Measurements from ENCODE around the gene IGLL5.

The IGLL5 gene

GRCh38 chr22:22923930-22924329, 36.3 kb downstream of the IGLL5 start:
- Histone ChIP-seq H3K9me2 (replicated peaks; ENCODE audit: control insufficient read depth, low read length) (no peaks in the 10 kb centered on the region), H3K79me2 (ENCODE audit: control insufficient read depth, low read length) (no peaks in the 10 kb centered on the region; the same call in 1 of the 2 replicates), H3K36me3 (ENCODE audit: control insufficient read depth, low read length) (no peaks in the 10 kb centered on the region), H3K4me3 (ENCODE audit: low read length) (no peak overlapping the region), H3K27me3 (ENCODE audit: control insufficient read depth, low read length) (no peaks in the 10 kb centered on the region), H3K9me3 (ENCODE audit: control insufficient read depth, insufficient read depth, low read length) (no peaks in the 10 kb centered on the region), H3K4me2 (ENCODE audit: low read length) (peak overlapping the region; percentile 45), H3F3A (ENCODE audit: control insufficient read depth, insufficient read depth) (peaks cover 23% of the 10 kb centered on the region), H3K4me1 (ENCODE audit: control insufficient read depth, low read length) (peaks cover 96% of the 10 kb centered on the region), H4K20me1 (ENCODE audit: control insufficient read depth, insufficient read depth, low read depth, low read length) (no peaks in the 10 kb centered on the region), H3K27ac (ENCODE audit: low read depth, low read length) (peak overlapping the region; percentile 98)
- TF ChIP-seq EZH2phosphoT487 (IDR thresholded peaks at IDR 0.05; ENCODE audit: borderline replicate concordance, low read length), result no peak
- TF ChIP-seq CTCF (IDR thresholded peaks at IDR 0.05; ENCODE audit: low read depth, low read length, poor library complexity, severe bottlenecking), result no peak

- Histone ChIP-seq H3F3A (ENCODE audit: control insufficient read depth, insufficient read depth) (peaks cover 25% of the 10 kb centered on the region), H3K79me2 (ENCODE audit: control insufficient read depth, low read length) (peaks cover under 1% of the 10 kb centered on the region), H3K4me1 (ENCODE audit: control insufficient read depth, low read length) (peaks cover 100% of the 10 kb centered on the region), H3K27me3 (ENCODE audit: control insufficient read depth, low read length) (no peaks in the 10 kb centered on the region), H4K20me1 (ENCODE audit: control insufficient read depth, insufficient read depth, low read depth, low read length) (no peaks in the 10 kb centered on the region), H3K27ac (ENCODE audit: low read depth, low read length) (peak overlapping the region; percentile 98), H3K36me3 (ENCODE audit: control insufficient read depth, low read length) (no peaks in the 10 kb centered on the region), H3K4me2 (ENCODE audit: low read length) (peak overlapping the region; percentile 45), H3K9me3 (ENCODE audit: control insufficient read depth, insufficient read depth, low read length) (no peaks in the 10 kb centered on the region), H3K9me2 (replicated peaks; ENCODE audit: control insufficient read depth, low read length) (no peaks in the 10 kb centered on the region), H3K4me3 (ENCODE audit: low read length) (no peak overlapping the region)
- TF ChIP-seq CTCF (IDR thresholded peaks at IDR 0.05; ENCODE audit: low read depth, low read length, poor library complexity, severe bottlenecking) (no peak), EZH2phosphoT487 (IDR thresholded peaks at IDR 0.05; ENCODE audit: borderline replicate concordance, low read length) (no peak)
These were observed 36.9 kb downstream of the IGLL5 start for GRCh38 chr22:22924369-22925145.

- Histone ChIP-seq H3K79me2 (ENCODE audit: control insufficient read depth, low read length) (peaks cover 7% of the 10 kb centered on the region), H3K9me3 (ENCODE audit: control insufficient read depth, insufficient read depth, low read length) (no peaks in the 10 kb centered on the region), H3K27me3 (ENCODE audit: control insufficient read depth, low read length) (no peaks in the 10 kb centered on the region), H3K36me3 (ENCODE audit: control insufficient read depth, low read length) (no peaks in the 10 kb centered on the region), H3K27ac (ENCODE audit: low read depth, low read length) (peak overlapping the region; percentile 98), H3K4me1 (ENCODE audit: control insufficient read depth, low read length) (peaks cover 100% of the 10 kb centered on the region), H3F3A (ENCODE audit: control insufficient read depth, insufficient read depth) (peaks cover 25% of the 10 kb centered on the region), H4K20me1 (ENCODE audit: control insufficient read depth, insufficient read depth, low read depth, low read length) (no peaks in the 10 kb centered on the region), H3K9me2 (replicated peaks; ENCODE audit: control insufficient read depth, low read length) (no peaks in the 10 kb centered on the region), H3K4me3 (ENCODE audit: low read length) (no peak overlapping the region), H3K4me2 (ENCODE audit: low read length) (peak overlapping the region; percentile 45)
- no peak for TF ChIP-seq EZH2phosphoT487 (IDR thresholded peaks at IDR 0.05; ENCODE audit: borderline replicate concordance, low read length)
- TF ChIP-seq CTCF (IDR thresholded peaks at IDR 0.05; ENCODE audit: low read depth, low read length, poor library complexity, severe bottlenecking), result no peak
These were observed 37.7 kb downstream of the IGLL5 start for GRCh38 chr22:22925146-22925804.

All from DOHH2 (cell line).